ENCODE results near the gene CRYL1. TPM values are rescaled to one million over a fixed set of nuclear protein-coding genes. Genes with fewer than 3 reads are reported as not detected.

Gene CRYL1
- polyA plus RNA-seq, 1 of the 3 experiments (the other 2 are of a cell fraction) = 34.8 TPM

- no peaks in the 10 kb centered on the region for H3K27me3 ChIP-seq (ENCODE audit: insufficient read depth)
Measured at GRCh38 chr13:20389696-20390525, 135.7 kb downstream of the CRYL1 start.

GRCh38 chr13:20388184-20388583 lies 137.5 kb downstream of the CRYL1 start:
- H2AFZ ChIP-seq (ENCODE audit: low read depth) = peak overlapping the region; percentile 65; the same call in 1 of the 2 replicates
- no peak overlapping the region for H3K4me2 ChIP-seq
- H3K9ac ChIP-seq = no peak overlapping the region
- H3K4me3 ChIP-seq (ENCODE audit: low read depth in 2 of 2, low read length in 1 of 2) = no peak overlapping the region
- H3K27ac ChIP-seq (ENCODE audit: low read depth in 2 of 2, low read length in 1 of 2) = no peak overlapping the region
- H3F3A ChIP-seq (replicated peaks; ENCODE audit: insufficient read depth) = no peaks in the 10 kb centered on the region
- CTCF ChIA-PET = interaction anchor here (1.3 kb wide), 1 partner anchor 9 kb away, joined by 3 read pairs; no protein-coding TSS in a partner anchor
- H3K27me3 ChIP-seq (ENCODE audit: insufficient read depth) = peaks cover 3% of the 10 kb centered on the region; the same call in 1 of the 2 replicates
- no peaks in the 10 kb centered on the region for H3K9me2 ChIP-seq
- H3K79me2 ChIP-seq (ENCODE audit: insufficient read depth) = no peaks in the 10 kb centered on the region
- POLR2A ChIA-PET = no interaction called here
- no peaks in the 10 kb centered on the region for H4K20me1 ChIP-seq (ENCODE audit: insufficient read depth)
- H3K9me3 ChIP-seq = no peaks in the 10 kb centered on the region
- WGBS (ENCODE audit: low lambda C conversion rate) = 100% methylated on average over 1 of the region's 2 CpGs
- H3K36me3 ChIP-seq (replicated peaks in 1 of 2; ENCODE audit: control insufficient read depth in 1 of 2, insufficient read depth in 2 of 2, low read length in 1 of 2) = no peaks in the 10 kb centered on the region
- no peak for TF ChIP-seq NFIC (IDR thresholded peaks at IDR 0.05; ENCODE audit: borderline replicate concordance)
- no peak for TF ChIP-seq TCF12 (IDR thresholded peaks at IDR 0.05)
- TF ChIP-seq SMC3 (IDR thresholded peaks at IDR 0.05; ENCODE audit: low read depth, low read length) = no peak
- TF ChIP-seq RAD21 (IDR thresholded peaks at IDR 0.05; ENCODE audit: low read length) = no peak
- no peak for TF ChIP-seq USF2 (IDR thresholded peaks at IDR 0.05; ENCODE audit: borderline replicate concordance, low read depth, low read length)
- no peak for TF ChIP-seq IRF3 (IDR thresholded peaks at IDR 0.05; ENCODE audit: low read depth, low read length)
- no peak for TF ChIP-seq MAX (IDR thresholded peaks at IDR 0.05; ENCODE audit: low read depth)
- no peak for TF ChIP-seq MEF2A (IDR thresholded peaks at IDR 0.05; ENCODE audit: borderline replicate concordance, low read depth)
- TF ChIP-seq TAF1 (IDR thresholded peaks at IDR 0.05; ENCODE audit: borderline replicate concordance, low read depth, low read length) = no peak
- TF ChIP-seq RFX5 (IDR thresholded peaks at IDR 0.05; ENCODE audit: low read length) = no peak
- TF ChIP-seq USF1 (IDR thresholded peaks at IDR 0.05; ENCODE audit: borderline replicate concordance, low read depth) = no peak
- TF ChIP-seq YY1 (IDR thresholded peaks at IDR 0.05; ENCODE audit: low read depth) = no peak
- no peaks in the 10 kb centered on the region for H3K4me1 ChIP-seq (ENCODE audit: control insufficient read depth in 1 of 2, insufficient read depth in 2 of 2, low read depth in 1 of 2, low read length in 1 of 2)
- DNase-seq = no peak

More at GRCh38 chr13:20389696-20390525, 135.7 kb downstream of the CRYL1 start:
- no peak overlapping the region for H3K9ac ChIP-seq
- ChIA-PET CTCF (no interaction called here), POLR2A (no interaction called here)
- WGBS (ENCODE audit: low lambda C conversion rate) = 60% methylated on average over 8 of the region's 13 CpGs
- no peaks in the 10 kb centered on the region for H3F3A ChIP-seq (replicated peaks; ENCODE audit: insufficient read depth)
- H3K4me1 ChIP-seq (ENCODE audit: control insufficient read depth in 1 of 2, insufficient read depth in 2 of 2, low read depth in 1 of 2, low read length in 1 of 2) = no peaks in the 10 kb centered on the region
- H3K9me3 ChIP-seq = no peaks in the 10 kb centered on the region
- H3K9me2 ChIP-seq = no peaks in the 10 kb centered on the region
- H3K79me2 ChIP-seq (ENCODE audit: insufficient read depth) = no peaks in the 10 kb centered on the region
- no peak overlapping the region for H3K4me2 ChIP-seq
- no peak overlapping the region for H2AFZ ChIP-seq (ENCODE audit: low read depth)
- no peak for DNase-seq
- TF ChIP-seq RFX5 (IDR thresholded peaks at IDR 0.05; ENCODE audit: low read length) (no peak), SMC3 (IDR thresholded peaks at IDR 0.05; ENCODE audit: low read depth, low read length) (no peak)
- H3K4me3 ChIP-seq (ENCODE audit: low read depth in 2 of 2, low read length in 1 of 2) = no peak overlapping the region
- H3K36me3 ChIP-seq (replicated peaks in 1 of 2; ENCODE audit: control insufficient read depth in 1 of 2, insufficient read depth in 2 of 2, low read length in 1 of 2) = no peaks in the 10 kb centered on the region
- no peak overlapping the region for H3K27ac ChIP-seq (ENCODE audit: low read depth in 2 of 2, low read length in 1 of 2)
- no peaks in the 10 kb centered on the region for H4K20me1 ChIP-seq (ENCODE audit: insufficient read depth)

All from SK-N-SH (cell line).